Tibial artery (tissue), 4 donors: ENCODE measurements around the gene NKX2-3.

Source experiments
- DNase-seq, 2 donors: peaks; one replicate each; pipeline ENCODE4 v3.0.0-alpha.2; 2019
- H3K27ac ChIP-seq, 2 donors: fragments of 200-600 bp; sonication (generic) in 1 of 2; 1 replicate in 1 of 2; 2 replicates in 1 of 2; pipeline ENCODE4 v1.5.1; 2018 to 2019; ENCODE audit warnings: mild to moderate bottlenecking in 1 of 2
- H3K27me3 ChIP-seq, 2 donors: fragments of 200-600 bp; sonication (generic) in 1 of 2; one replicate each; pipeline versions ENCODE4 v1.5.1 to v1.6.0; 2016 to 2019
- H3K36me3 ChIP-seq, 3 donors: fragments of 200-600 bp; sonication (generic) in 2 of 3; one replicate each; pipeline ENCODE4 v1.5.1; 2016 to 2019; ENCODE audit warnings: mild to moderate bottlenecking in 2 of 3
- H3K4me1 ChIP-seq, 4 donors: fragments of 200-600 bp; sonication (generic) in 2 of 4; 1 replicate in 3 of 4; 2 replicates in 1 of 4; pipeline ENCODE4 v1.5.1; 2016 to 2019
- H3K4me3 ChIP-seq, 2 donors: fragments of 200-600 bp; sonication (generic) in 1 of 2; 1 replicate in 1 of 2; 2 replicates in 1 of 2; pipeline ENCODE4 v1.5.1; 2018 to 2019; ENCODE audit warnings: mild to moderate bottlenecking in 2 of 2
- H3K9me3 ChIP-seq, 3 donors: fragments of 200-600 bp; sonication (generic) in 1 of 3; one replicate each; pipeline ENCODE4 v1.5.1; 2016 to 2019
- intact Hi-C: fragments of 100-400 bp; cut with DNase I; formaldehyde crosslinking; loops from one replicate; pipeline ENCODE4 v1.15.0; 2023; ENCODE audit warnings: low total_unique reads
- TF ChIP-seq, protein P1 (sequence below), 2 experiments: fragments of 200-600 bp in 1 of 2; fragments of 450-650 bp in 1 of 2; IDR thresholded peaks; one replicate each; pipeline ENCODE4 v1.5.1; 2017 to 2019; ENCODE audit warnings: antibody characterized with exemption in 2 of 2, mild to moderate bottlenecking in 1 of 2, moderate library complexity in 1 of 2

Gene NKX2-3

DNA sequence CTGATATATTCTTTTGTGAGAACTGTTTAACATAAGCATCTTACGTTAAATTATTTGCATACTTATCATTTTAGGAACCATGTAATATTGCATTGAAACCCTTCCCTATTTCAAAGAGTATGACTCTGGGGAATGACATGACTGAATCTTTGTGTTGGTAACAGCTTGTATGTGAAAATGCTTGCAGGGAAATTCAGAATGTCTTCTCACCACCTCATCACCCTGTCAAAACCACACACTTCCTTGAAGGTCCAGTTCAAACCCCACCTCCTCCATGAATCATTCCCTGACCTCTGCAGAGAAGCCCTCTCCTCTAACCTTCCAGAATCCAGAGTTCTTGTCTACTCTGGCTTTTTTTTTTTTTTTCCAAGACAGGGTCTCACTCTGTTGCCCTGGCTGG is 26.3 kb upstream of the NKX2-3 start:
- intact Hi-C loops, result no loop called here
- H3K4me1 ChIP-seq, result no peaks in the 10 kb centered on the region
- H3K27me3 ChIP-seq, result peaks cover 0 to 23% of the 10 kb centered on the region in 2 donors
- DNase-seq, result no peak
- H3K36me3 ChIP-seq, result no peaks in the 10 kb centered on the region
- no peak overlapping the region for H3K27ac ChIP-seq
- TF ChIP-seq, protein P1, sequence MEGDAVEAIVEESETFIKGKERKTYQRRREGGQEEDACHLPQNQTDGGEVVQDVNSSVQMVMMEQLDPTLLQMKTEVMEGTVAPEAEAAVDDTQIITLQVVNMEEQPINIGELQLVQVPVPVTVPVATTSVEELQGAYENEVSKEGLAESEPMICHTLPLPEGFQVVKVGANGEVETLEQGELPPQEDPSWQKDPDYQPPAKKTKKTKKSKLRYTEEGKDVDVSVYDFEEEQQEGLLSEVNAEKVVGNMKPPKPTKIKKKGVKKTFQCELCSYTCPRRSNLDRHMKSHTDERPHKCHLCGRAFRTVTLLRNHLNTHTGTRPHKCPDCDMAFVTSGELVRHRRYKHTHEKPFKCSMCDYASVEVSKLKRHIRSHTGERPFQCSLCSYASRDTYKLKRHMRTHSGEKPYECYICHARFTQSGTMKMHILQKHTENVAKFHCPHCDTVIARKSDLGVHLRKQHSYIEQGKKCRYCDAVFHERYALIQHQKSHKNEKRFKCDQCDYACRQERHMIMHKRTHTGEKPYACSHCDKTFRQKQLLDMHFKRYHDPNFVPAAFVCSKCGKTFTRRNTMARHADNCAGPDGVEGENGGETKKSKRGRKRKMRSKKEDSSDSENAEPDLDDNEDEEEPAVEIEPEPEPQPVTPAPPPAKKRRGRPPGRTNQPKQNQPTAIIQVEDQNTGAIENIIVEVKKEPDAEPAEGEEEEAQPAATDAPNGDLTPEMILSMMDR (IDR thresholded peaks at IDR 0.05), result no peak
- H3K4me3 ChIP-seq, result no peak overlapping the region
- H3K9me3 ChIP-seq, result no peaks in the 10 kb centered on the region

DNA sequence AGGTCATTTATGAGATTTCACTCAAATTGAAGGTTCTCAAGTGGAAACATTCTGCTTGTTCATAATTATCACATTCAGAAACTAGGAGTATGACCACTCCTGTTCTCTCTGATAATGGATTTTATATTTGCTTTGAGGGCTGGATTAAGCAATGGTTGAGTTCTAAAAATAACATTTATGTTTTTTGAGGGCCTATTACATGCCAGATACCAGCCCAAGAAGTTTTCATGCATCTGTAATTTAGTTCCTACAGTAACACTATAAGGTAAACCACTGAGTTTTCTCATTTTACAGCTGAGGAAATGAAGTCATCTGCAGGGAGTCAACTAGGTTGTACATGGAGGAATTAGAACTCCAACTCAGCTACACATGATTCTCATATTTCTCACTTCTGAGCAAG is 25.5 kb upstream of the NKX2-3 start:
- intact Hi-C loops, result no loop called here
- Histone ChIP-seq H3K4me3 (no peak overlapping the region), H3K36me3 (no peaks in the 10 kb centered on the region), H3K27me3 (peaks cover 0 to 18% of the 10 kb centered on the region in 2 donors), H3K9me3 (no peaks in the 10 kb centered on the region), H3K27ac (no peak overlapping the region), H3K4me1 (no peaks in the 10 kb centered on the region)
- no peak for DNase-seq
- TF ChIP-seq, protein P1 (IDR thresholded peaks at IDR 0.05), result no peak

DNA sequence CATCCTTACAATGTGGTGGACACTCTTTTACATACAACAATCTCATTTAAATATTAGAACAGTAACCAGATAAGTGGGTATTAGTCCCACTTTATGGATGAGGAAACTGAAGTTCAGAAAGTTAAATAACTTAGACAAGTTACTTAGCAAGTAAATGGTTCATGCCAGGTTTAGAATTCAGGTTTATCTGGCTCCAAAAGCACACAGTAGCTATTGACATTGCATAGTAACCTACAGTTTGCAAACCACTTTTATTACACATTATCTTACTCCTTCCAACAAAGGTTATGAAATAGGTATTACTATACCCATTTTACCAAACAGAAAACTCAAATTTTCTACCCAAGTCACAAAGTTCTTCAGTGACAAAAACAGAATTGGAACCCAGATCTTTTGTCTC is 19.7 kb upstream of the NKX2-3 start:
- TF ChIP-seq, protein P1 (IDR thresholded peaks at IDR 0.05), result no peak
- no peak for DNase-seq
- H3K27me3 ChIP-seq, result peaks cover 0 to 16% of the 10 kb centered on the region in 2 donors
- H3K9me3 ChIP-seq, result no peaks in the 10 kb centered on the region
- no peak overlapping the region for H3K27ac ChIP-seq
- no peak overlapping the region for H3K4me3 ChIP-seq
- no peaks in the 10 kb centered on the region for H3K36me3 ChIP-seq
- no peaks in the 10 kb centered on the region for H3K4me1 ChIP-seq
- intact Hi-C loops, result no loop called here

DNA sequence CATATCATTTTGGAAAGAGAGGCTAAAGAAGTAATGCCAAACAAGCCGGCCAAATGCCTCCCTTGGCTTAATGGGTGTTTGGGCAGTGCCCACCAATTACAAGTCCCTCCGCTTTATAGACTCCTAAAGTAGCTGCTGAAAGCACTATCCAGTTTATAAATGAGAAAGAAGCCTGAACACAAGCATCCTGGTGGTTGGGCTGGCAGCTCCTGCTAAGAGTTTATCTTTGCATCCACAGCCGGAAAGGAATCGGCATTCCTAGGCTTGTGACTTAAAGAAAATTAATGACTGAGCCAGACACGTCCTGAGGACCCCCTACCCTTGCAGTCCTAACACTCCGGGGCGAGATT is 13.1 kb upstream of the NKX2-3 start:
- no peak overlapping the region for H3K27ac ChIP-seq

DNA sequence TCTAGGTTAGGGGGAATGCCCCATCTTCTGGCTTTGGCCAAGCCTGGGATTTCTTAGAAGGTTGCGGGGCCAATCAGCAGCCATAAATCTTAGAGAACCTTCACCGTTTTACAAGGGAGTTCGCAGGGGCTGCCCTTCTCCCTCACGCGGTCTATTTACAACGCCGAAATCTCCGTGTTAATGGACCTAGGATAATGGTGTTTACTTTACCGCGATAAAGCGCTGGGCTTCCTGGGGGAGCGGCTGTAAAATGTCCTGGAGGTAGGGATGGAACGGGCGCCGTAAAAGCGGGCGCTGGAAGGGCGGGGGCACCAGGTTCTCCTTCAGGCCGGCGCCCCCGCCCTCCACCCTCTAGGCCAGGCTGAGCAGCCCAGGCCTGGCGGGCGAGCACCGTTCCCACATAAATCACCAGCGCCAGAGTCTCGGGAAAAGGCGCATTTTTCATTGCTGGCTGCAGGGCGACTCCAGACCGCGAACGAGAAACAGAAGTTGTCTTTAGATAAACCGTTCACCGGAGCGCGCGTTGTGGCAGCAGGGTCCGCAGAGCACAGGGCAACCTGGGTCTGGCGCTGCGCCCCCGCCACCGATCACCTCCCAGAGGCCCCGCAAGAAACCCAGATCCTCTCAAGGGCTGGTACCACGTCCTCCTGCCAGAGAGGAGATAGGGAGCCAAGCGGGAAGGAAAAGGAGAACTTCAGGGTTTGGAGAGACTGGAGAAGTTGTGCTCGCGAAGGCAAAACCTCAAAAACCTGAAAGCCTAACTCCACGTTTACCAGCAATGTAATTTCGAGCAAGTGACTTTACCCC is 12.5 kb upstream of the NKX2-3 start:
- Histone ChIP-seq H3K27me3 (peaks cover 0 to 75% of the 10 kb centered on the region in 2 donors), H3K4me3 (no peak overlapping the region), H3K4me1 (peaks cover 0 to 25% (median 14%) of the 10 kb centered on the region in 4 donors), H3K27ac (no peak overlapping the region), H3K36me3 (no peaks in the 10 kb centered on the region), H3K9me3 (no peaks in the 10 kb centered on the region)
- TF ChIP-seq, protein P1 (IDR thresholded peaks at IDR 0.05), result no peak
- intact Hi-C loops, result no loop called here
- DNase-seq, result no peak

More for the DNA sequence above, 13.1 kb upstream of the NKX2-3 start:
- no peak overlapping the region for H3K4me3 ChIP-seq
- peaks cover 0 to 25% (median 14%) of the 10 kb centered on the region in 4 donors for H3K4me1 ChIP-seq
- intact Hi-C loops, result no loop called here
- peaks cover 0 to 69% of the 10 kb centered on the region in 2 donors for H3K27me3 ChIP-seq
- no peak for DNase-seq
- H3K9me3 ChIP-seq, result no peaks in the 10 kb centered on the region
- TF ChIP-seq, protein P1 (IDR thresholded peaks at IDR 0.05), result no peak
- H3K36me3 ChIP-seq, result no peaks in the 10 kb centered on the region
